Myocyte (in vitro differentiated cells): ENCODE data around the gene CYP17A1. TPM values are rescaled to one million over a fixed set of nuclear protein-coding genes. Genes with fewer than 3 reads are reported as not detected.

Experiments used
- total RNA-seq: library from RNA; depleted of rRNA; stranded (reverse); fragments of >200 nt; gene quantifications from 2 replicates; pipeline ENCODE4 v1.2.3, GENCODE V29; 2014

CYP17A1 gene
- total RNA-seq, 1 donor from 2014 or later, result not detected

Other genes starting within 250 kb of the CYP17A1 start
- 230 and 274 TPM in 2 replicates for gene TRIM8, start 192.9 kb downstream of the CYP17A1 start, total RNA-seq
- 6.2 TPM in 2 replicates for gene ARL3, start 123.0 kb downstream of the CYP17A1 start, total RNA-seq
- gene SFXN2, start 122.8 kb downstream of the CYP17A1 start, total RNA-seq, result 0.57 and 1.3 TPM in 2 replicates
- gene WBP1L, start 93.5 kb downstream of the CYP17A1 start, total RNA-seq, result 57.2 and 57.7 TPM in 2 replicates
- 34.9 and 41.1 TPM in 2 replicates for gene BORCS7, start 16.8 kb upstream of the CYP17A1 start, total RNA-seq
- gene AS3MT, start 32.1 kb upstream of the CYP17A1 start, total RNA-seq, result 7.0 and 8.1 TPM in 2 replicates
- gene CNNM2, start 80.9 kb upstream of the CYP17A1 start, total RNA-seq, result 4.2 and 4.7 TPM in 2 replicates